GM12891 (cell line): ENCODE measurements around the gene MYO9A.

Experiments
- PAX5 ChIP-seq: IDR thresholded peaks from 2 replicates; pipeline ENCODE4 v1.6.1; 2011; ENCODE audit warnings: low read length, moderate library complexity, mild to moderate bottlenecking; ENCODE audit not compliant: insufficient read depth, severe bottlenecking
- POLR2A ChIP-seq: IDR thresholded peaks from 2 replicates; pipeline ENCODE4 v1.6.1; 2011; ENCODE audit warnings: low read depth, low read length, control low read depth
- POLR2AphosphoS5 ChIP-seq: IDR thresholded peaks from 2 replicates; pipeline ENCODE4 v1.6.1; 2011; ENCODE audit warnings: low read depth, low read length, control low read depth
- SPI1 ChIP-seq: IDR thresholded peaks from 2 replicates; pipeline ENCODE4 v1.6.1; 2011; ENCODE audit warnings: low read depth, low read length, control low read depth
- TAF1 ChIP-seq: IDR thresholded peaks from 2 replicates; pipeline ENCODE4 v1.6.1; 2011; ENCODE audit warnings: low read depth, low read length, control low read depth

GRCh38 chr15:72162569-72162968, 44.6 kb upstream of the MYO9A start:
- TF ChIP-seq POLR2AphosphoS5: no peak
- TF ChIP-seq POLR2A: no peak
- no peak for TF ChIP-seq SPI1
- no peak for TF ChIP-seq PAX5
- no peak for TF ChIP-seq TAF1
